GM12872 (cell line): ENCODE data around the gene SH3GL1.

Source experiments
- TF ChIP-seq, protein P1 (sequence below): IDR thresholded peaks from 3 replicates; pipeline ENCODE4 v1.5.1; 2011; ENCODE audit warnings: low read depth, mild to moderate bottlenecking, low read length, moderate library complexity; ENCODE audit not compliant: insufficient read depth

Gene SH3GL1

DNA sequence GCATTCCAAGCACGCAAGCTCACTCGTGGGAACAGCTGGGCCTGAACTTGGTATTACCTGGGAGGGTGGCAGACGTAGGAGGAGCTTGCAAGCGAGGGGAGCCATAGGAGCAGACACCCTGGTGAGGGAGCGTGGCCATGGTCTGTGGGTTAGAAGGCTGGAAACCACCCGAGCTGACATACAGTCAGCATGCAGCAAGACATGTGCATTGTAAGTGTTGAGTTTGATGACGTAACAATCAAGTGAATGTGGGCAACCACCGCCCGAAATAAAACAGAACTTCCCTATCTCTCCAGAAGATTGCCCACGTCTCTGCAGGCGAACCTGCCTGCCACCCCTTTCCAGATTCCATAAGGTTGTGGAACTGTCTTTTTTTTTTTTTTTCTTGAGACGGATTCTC, 30.4 kb upstream of the SH3GL1 start:
- TF ChIP-seq, protein P1, sequence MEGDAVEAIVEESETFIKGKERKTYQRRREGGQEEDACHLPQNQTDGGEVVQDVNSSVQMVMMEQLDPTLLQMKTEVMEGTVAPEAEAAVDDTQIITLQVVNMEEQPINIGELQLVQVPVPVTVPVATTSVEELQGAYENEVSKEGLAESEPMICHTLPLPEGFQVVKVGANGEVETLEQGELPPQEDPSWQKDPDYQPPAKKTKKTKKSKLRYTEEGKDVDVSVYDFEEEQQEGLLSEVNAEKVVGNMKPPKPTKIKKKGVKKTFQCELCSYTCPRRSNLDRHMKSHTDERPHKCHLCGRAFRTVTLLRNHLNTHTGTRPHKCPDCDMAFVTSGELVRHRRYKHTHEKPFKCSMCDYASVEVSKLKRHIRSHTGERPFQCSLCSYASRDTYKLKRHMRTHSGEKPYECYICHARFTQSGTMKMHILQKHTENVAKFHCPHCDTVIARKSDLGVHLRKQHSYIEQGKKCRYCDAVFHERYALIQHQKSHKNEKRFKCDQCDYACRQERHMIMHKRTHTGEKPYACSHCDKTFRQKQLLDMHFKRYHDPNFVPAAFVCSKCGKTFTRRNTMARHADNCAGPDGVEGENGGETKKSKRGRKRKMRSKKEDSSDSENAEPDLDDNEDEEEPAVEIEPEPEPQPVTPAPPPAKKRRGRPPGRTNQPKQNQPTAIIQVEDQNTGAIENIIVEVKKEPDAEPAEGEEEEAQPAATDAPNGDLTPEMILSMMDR = no peak

DNA sequence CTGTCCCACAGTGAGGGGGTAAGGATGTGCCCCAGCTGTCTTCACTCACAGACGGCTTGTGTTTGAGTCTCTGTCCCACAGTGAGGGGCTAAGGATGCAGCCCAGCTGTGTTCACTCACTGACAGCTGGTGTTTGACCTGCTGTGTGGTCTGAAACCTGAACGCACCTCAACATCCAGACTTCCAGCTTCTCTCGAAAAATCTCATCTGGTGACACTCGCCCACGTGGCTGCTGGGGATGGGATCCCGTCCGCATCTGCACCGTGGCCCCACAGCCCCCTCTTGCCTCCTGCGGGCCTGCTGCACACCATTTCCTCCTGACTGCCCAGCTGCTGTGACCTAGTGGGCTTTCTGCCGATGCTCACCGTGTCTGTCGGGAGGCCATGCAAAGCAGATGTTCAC, 29.4 kb upstream of the SH3GL1 start:
- TF ChIP-seq, protein P1 = no peak

DNA sequence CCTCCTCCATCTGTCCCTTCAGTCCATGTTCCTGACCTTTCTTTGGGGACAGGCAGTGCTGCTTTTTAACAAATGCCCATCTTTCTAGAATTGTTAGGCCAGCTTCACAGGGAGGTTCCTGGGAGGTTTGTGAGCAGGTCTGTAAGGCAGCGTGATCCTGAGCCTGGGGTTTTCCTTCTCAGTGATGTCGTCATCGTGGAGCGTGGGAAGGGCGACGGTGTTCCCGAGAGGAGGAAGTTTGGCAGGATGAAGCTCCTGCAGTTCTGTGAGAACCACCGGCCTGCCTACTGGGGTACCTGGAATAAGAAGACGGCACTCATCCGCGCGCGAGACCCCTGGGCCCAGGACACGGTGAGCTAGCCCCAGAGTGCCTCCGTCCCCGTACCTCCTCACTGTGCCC, 28.9 kb upstream of the SH3GL1 start:
- TF ChIP-seq, protein P1 = no peak

DNA sequence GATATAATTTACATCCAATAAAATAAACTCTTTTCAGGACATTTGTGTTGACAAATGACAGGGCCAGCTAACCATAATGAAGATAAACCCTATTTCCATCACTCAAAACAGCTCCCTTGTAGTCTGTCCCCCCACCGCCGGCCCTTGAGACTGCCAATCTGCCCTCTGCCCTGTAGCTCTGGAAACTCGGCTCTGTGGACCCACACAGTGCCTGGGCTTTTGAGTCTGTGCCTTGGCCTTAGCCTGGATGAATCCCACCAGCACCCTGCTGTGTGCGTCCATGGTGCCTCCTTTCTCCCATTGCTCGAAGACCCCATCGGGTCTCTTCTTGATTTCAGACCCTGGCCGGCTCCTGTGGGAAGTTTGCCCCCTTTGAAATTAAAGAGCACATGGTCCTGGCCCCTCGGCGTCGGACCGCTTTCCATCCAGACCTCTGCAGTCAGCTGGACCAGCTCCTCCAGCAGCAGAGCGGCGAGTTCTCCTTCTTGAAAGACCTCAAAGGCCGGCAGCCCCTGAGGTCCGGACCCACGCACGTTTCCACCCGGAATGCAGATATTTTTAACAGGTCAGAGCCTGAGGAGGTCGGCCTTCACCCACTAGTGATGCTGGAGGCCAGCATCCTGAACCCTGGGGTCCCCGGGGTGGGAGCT, 28.1 kb upstream of the SH3GL1 start:
- TF ChIP-seq, protein P1 = no peak

DNA sequence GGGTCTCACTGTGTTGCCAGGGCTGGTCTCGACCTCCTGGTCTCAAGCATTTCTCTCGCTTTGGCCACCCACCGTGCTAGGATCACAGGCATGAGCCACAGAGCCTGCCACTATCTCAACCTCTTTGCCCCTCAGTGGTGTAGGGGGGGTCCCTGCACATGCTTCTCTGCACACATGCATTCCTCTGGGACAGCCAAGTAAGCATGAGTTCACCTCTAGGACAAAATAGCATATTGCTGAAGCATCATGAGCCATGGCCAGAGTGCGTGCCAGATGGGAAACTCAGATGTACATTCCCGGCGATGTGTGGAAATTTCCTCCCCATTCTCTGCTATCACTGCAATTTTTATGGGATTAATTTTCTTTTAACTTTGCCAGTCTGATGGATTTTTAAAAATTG, 25.2 kb upstream of the SH3GL1 start:
- TF ChIP-seq, protein P1 = no peak

DNA sequence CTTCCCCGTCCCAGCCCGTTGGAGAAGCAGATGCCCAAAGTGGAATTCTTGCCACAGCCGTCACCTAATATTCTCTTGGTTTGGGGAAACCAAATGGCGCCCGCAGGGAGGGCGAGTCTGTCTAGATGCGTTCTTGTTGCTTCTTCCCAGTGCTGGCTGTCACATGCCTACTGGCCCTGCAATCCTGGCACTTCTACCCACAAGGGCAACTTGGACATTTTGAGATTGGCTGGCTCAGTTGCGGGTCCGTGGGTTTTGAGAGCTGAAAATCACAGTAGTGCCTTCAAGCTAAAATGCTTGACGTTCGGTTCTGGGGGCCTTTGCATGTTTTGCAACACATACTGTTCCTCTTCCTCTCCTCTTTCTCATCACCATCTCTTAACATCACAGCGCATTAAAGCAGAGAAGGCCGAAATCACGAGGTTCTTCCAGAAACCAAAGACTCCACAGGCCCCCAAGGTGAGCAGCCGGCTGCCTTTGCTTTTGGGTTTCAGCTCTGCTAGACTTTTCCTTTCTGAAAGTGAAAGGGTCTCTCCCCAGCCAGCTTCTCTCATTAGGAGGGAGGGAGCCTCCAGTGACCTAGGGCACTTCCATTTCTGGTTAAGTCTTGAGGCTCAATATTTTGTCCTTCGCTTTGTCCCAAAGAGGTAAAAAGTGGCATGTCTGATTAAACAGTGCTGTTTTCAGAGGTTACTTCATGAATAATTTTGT, 23.2 kb upstream of the SH3GL1 start:
- TF ChIP-seq, protein P1 = no peak

DNA sequence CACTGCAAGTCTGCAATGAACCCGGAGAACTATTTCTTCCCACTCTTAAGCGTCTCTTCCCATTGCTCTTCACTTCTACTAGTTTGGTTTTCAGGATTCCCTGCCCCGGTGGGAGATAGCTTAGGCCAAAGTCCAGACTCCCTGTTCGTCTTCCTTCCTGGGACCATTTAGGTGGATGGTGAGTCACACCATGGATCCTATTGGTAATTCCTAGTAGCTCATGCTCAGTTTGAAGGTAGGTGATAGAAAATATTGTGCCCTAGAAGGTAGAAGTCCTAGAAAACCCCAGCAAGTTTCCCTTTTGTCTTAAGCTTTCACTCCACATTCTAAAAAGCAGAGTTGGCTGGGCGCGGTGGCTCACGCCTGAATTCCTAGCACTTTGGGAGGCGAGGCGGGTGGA, 15.9 kb upstream of the SH3GL1 start:
- TF ChIP-seq, protein P1 = no peak
